NCI-H526 treated with DMSO at 0.1 percent for 48 hours (cell line): ENCODE results near the gene C1orf174.

Experiments
- DNase-seq: peaks from one replicate; lab custom pipeline; 2025; lab: John Stamatoyannopoulos, UW

C1orf174 gene

DNA sequence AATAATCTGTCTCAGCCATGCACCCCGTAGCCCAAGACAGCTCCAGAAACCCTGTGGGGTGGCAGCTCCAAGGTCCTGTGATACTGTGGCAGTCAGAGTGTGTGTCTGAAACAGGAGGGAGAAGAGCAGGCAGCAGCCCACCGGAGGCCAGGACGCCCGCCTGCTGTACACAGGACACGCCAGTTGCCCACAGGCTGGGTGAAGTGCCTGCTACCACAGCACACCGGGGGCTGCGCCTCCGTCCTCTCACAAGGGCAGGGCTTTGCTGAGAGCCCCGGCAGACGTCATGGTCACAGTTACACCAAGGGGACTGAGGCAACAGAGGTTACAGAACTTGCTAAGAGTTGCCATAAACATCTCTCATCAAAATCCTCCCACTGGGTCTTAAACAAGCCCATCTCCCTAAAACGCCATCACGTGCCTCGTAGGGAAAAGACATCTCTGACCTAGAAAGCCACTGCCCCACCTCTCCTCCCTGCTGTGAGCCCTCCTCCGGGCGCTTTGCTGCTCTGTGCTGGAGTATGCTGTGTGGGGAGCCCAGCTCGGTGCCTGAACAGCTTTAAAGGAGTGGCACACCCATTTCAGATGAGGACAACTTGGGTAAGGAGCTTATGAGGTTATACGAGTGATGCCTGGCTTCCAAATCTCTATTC, 5.3 kb downstream of the C1orf174 start:
- no peak for DNase-seq

DNA sequence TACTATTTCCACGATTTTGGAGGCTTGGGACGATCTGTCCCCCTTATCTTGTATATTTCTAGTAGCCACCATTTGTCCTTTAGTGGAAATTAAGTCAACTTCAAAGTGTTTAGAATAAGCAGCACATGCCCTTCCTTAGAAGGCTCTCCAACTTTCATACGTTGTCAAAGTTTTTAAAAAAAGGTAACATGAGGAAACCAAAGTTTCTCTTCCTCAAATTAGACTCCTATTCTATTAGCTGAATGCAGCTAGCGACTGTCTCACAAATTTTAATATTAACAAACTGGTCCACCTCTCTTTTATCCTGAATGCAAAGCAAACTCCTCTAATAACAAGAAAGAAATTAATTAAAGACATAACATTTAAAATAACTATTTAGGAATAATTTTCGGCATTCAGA, 6.9 kb downstream of the C1orf174 start:
- no peak for DNase-seq

DNA sequence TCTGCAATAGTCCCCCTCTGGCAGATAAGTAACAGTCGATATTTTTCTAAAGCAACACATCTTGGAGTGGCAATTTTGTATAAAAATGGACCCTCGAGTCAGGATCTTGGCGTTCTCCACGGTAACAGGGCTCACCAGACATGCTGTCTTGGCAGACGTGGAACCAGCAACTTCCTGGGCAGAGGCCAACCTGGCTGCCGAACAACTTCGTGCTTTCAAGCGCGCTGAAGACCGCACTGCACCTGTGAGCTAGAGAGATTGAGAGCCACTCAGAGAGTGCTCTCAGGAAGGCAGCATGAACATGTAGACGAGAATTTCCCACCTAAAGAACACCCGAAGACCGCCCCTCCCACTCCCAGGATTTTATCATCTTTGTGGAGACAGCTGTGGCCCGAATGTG, 7.3 kb downstream of the C1orf174 start:
- no peak for DNase-seq

DNA sequence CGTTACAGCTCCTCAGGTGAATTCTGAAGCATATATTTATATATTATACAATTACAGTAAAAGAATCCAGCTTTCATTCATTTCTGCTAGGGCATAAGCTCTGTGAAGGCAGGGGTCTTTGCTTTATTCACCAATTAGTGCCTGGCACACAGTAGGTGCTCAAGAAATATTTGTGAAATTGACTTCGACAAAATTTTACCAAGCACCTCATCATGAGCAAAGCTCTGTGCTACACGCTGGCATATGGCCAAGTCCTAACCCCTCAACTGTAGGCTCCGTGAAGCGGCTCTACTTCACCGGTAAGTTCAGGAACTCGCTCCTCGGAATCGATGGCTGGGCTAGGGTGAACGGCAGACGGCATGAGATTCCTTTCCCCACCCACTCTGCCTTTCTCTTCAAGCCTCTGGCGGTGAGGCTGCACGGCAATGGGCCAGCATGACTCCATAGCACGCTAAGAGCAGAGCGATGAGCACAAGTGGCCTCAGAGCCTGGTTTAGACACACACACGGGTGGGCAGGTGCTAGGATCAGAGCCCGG, 8.7 kb downstream of the C1orf174 start:
- DNase-seq = no peak

DNA sequence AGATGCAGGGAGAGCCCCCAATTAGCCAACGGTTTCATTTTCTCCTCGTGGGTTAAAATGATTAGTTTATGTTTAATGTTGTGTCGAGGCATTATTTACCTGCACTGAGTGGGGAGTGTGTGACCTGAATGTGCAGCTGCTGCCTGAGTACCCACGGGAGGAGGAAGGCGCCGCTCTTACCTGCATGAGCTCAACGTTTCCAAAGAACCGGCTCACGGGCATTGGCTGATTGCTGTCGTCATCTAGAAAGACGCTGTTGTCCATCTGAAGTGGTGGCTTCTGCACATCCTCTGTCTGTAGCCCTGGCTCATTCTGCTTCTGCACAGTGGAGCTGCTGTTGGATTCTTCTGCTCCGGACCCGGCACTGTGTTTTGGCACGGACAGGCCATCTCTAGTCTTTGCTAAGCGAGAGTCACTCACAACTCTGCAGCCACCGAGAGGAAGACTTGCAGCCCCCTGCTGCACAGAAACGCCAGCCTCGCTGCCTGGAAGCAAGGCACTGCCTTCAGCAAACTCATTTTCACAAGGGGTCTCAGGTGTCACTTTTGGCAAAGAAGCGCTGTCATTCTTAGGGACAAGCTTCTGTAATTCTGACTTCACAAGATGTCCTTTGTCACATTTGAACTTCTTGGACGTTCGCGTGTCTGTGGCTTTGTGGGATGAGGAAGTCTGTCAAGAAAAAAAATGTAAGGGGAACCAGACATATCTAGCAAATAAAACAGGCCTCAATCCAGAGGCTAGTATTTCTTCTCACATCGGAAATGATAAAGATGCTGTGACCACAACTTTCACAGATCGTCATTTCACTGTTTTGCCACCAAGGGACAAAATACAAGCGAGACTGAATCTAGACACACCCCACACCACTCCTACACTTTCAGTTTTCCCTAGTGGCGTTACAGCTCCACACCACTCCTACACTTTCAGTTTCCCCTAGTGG, 9.4 kb downstream of the C1orf174 start:
- no peak for DNase-seq

DNA sequence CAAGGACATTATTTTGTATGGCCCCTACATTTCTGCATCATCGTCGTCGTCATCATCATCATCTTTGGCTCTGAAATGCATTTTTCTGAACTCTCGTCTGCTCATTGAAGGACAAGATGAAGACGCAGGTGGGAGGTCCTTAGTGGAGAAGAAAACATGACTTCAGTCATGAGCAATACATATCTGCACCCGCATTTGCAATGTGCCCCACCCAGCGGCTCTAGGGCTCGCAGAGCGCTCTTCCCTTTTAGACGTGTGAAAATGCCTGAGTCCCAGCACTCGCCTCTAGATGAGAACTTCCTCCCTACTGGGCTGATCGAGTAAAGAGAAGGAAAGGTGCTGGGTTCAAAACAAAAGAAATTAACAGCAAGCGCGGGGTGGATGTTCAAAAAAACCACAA, 10.1 kb downstream of the C1orf174 start:
- DNase-seq = no peak

DNA sequence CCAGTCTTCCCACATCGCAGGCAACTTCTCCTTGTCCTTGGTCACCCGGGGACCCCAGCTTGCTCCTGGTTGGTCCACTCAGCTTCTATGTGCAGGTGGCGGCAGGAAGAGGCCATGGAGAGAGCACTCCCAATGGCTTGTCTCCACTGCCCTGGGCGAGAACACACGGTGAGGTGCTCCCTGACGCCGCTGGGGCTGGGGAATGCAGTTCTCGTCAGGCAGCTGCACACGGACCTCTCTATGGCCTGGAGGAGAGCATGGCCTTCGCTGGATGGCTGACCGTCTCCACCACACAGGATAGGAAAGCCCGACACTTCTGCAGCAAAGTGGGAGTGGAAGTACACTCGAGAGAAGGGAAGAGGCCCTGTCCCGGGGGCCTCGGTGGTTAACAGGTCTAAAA, 11.8 kb downstream of the C1orf174 start:
- DNase-seq = no peak

DNA sequence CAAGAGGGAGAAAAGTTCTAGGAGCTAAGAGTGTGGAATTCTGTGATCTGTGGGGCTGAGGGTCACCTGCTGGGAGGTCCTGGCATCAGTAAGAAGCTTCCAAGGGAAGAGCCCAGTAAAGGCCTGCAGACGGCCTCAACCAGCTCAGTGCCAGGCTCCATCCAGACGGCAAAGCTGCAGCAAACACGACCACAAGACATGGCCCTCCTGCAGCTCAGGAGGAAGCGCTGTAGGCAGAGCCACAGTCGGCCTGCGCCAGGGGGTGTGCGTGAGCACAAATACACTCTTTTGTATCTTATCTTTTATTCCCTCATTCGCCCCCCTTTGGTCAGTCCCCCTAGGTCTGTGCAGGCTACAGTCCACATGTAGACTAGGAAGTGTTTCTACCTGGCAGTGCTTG, 13.4 kb downstream of the C1orf174 start:
- no peak for DNase-seq

DNA sequence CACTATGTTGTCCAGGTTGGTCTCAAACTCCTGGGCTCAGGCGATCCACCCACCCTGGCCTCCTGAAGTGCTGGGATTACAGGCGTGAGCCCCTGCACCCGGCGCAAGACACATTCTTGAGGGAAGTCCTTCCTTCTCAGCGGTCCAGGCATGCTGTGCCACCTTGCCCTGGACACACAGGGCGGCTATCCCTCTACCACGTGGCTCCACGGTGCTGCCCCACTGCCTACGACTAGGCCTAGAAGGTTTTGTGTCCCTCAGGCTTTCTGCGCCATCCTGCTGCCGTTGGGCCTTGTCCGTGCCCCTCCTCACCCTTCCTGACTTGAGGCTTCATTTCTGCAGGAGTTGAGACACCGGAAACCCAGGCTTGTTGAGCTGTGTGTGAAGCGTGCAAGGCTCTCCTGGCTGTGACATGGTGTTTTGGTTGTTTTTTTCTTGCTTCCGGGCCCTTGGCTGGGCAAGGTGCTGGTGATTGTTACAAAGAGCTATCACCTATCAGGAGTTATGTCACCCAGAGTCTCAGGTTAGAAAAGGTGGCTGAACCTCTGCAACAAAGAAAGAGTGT, 13.9 kb downstream of the C1orf174 start:
- DNase-seq = no peak

DNA sequence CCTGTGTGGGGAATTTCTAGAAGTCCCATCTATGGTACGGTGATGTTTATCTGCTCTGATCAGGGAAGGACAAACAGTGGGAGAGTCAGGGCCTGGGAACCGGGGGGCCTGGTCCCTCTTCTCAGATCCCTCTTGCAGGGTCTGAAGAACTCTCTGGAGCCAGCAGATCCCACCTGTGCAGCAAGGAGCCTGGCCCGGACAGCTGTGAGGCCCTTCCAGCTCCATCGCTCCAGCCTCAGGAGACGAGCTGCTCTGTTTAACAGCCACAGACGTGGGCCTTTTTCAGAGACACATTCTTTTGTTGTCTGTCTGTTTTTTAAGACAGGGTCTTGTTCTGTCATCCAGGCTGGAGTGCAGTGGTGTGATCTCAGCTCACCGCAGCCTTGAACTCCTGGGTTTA, 14.5 kb downstream of the C1orf174 start:
- DNase-seq = no peak

DNA sequence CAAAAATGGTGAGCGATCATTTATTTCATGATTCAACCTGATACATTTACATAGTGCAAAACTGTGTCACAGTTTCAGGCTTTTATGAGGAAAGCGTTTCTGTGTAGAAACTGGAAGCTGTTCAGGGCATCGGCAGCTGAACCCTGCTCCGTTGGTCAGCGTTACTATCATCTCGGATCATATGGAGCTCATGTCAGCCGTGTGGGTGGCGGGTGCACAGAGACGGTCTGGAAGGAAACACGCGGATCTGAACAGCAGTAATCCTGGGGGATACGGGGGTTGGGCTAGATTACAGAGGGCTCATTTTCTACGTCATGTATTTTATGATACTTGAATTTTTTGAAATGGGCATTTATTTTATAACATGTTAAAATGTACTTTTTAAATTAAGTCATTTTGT, 15.1 kb downstream of the C1orf174 start:
- DNase-seq = no peak

DNA sequence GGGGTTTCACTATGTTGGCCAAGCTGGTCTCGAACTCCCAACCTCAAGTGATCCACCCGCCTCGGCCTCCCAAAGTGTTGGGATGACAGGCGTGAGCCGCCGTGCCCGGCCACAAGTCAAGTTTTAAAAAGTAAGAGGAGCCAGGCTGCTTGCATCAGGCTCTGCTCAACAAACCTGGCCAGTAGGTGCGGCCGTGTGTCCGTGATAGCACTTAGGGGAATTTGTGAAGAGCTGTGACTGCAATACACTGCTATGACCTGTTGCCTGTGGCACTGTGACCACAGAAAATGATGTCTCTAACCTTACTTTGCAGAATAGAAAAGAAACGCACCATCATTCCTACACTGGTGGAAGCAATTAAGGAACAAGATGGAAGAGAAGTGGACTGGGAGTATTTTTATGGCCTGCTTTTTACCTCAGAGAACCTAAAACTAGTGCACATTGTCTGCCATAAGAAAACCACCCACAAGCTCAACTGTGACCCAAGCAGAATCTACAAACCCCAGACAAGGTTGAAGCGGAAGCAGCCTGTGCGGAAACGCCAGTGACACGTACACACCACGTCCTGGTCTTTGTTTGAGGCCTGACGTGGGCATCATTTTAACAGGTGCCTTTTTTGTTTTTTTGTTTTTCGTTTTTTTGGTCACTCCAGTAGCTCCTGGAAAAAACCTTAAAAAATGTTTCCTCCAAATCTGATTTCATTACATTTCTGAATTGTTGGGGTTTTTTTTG, 16.7 kb downstream of the C1orf174 start:
- DNase-seq = no peak

DNA sequence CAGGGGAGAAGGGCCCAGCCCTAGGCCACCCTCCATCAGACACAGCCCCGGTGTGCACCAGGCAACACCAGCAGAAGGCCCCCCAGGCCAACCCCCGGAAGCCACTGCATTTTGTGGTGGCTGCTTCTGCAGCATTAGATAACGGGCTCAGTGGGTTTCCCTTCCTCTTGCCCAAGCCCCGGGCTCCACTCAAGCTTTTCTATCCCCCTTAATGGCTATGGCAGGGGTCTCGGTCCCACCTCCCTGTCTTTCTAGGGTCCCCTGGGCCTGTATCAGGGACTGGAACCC, 18.9 kb downstream of the C1orf174 start:
- DNase-seq = no peak

DNA sequence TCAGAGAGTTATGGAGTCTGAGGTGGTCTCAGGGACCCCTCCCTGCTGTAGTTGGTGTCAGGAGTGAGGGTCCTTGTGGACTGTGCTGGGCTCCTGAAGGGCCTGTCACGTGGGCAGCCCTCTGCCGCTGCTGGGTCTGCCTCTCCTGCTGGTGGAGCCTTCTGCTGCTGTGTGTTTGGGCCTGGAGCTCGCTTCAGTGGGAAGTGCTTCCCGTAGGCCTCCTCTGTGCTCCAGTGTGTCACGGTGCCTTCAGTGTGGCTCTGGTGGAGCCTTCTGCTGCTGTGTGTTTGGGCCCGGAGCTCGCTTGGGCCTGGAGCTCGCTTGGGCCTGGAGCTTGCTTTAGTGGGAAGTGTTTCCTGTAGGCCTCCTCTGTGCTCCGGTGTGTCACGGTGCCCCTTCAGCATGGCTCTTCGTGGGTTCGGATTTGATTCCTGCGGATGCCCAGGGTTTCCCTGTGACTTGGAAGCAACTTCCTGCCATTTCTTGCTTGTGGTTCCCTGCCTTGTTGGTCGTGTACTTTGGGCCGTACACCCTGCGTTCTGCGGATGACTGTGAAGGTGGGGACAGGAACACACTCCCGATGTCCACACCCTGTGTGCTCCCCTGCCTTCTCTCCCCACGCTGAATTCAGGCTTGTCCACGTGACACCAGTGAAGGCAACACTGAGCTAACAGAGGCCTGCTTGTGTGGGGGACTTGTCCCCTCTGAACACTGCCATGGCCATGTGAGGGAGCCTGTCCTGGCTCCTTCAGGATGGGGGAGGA, 19.5 kb downstream of the C1orf174 start:
- no peak for DNase-seq

DNA sequence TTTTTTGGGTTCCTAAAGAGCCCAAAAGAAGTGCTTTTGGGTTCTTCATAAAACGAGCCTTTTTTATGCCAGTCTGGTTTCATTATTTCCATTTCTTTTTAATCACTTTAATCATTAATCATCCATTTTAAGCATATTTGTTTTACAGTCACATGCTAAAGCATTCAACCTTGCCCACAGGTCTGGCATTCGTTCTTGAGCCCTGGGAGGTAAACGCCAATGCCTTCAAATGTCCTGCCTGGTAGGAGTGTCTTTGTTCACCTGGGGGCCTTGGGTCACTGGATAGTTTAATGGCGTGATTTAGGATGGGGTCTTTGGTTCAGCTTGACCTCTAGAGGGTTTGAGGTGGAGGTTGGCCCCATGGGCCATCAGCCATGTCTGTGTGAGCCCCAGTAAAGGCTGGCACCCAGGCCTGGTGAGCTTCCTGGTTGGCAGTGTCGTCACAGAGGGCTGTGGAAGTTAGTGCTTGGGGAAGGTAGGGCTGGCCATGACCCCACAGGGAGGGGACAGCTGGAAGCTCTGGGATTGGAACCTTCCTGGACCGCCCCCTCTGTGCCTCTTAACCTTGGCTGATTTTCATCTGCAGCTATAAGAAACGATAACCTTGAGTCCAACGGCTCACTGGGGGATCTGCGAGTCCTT, 20.2 kb downstream of the C1orf174 start:
- DNase-seq = no peak

DNA sequence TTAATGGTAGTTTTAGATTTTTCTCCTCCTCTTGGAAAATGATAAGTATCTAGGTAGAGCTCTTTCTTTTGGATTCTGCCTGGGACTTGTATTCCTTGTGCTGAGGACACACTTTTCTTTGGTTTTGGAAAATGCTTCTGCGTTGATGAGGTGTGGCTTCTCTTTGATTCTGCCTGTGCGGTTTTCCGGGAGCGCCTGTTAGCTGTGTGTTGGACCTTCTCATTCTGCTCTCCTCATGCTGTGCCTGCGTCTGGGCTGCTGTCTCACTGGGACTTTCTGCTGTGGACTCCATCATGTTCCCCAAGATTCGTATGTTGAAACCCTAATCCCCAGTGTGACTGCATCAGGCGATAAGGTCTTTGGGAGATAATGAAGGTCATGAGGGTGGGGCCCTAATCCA, 21.0 kb downstream of the C1orf174 start:
- no peak for DNase-seq

DNA sequence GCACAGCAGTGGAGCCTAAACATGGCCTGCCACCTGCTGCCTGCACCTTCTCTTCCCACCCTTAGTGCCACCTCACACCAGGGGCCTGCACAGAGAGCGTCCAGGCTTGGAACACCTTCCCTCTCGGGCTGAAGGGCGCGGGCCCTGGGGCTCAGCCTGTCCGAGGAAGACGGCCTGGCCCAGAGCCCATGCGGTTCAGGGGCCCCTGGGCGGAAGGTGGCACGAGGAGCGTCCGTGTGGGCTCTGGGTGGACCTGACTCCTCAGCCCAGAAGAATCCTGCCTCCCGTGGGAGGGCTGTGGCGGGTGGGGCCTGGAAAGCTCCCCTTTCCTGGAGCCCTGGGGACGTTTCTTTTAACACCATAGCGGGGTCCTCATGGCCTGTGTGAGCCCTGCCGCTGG, 23.4 kb downstream of the C1orf174 start:
- no peak for DNase-seq

DNA sequence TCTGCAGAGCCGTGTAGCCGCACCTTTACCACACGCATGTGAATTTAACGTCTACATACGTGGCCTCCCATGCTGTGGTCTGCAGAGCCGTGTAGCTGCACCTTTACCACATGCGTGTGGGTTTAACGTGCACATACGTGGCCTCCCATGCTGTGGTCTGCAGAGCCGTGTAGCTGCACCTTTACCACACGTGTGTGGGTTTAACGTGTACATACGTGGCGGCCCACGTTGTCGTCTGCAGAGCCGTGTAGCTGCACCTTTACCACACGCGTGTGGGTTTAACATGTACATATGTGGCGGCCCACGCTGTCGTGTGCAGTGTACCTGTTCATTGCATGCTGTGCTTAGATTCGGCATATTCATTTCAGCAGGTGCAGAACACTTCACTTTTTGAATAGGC, 25.3 kb downstream of the C1orf174 start:
- DNase-seq = no peak

DNA sequence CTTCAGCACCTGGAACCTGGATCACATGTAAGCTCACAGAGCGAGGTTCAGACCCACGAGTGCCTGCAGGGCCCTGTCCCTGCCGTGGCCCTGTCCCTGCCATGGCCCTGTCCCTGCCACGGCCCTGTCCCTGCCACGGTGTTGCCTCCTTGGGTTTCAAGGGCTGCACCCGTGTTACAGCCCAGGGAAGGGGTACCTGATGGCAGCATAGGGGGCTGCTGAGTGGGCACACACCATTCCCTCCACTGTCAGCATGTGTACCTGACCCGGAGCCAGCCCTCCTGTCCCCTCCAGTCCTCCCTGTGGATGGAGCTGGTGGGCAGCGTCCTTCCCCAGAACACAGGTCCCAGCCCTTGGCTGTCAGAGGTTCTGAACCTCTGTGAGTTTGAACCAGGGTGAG, 27.5 kb downstream of the C1orf174 start:
- DNase-seq = no peak

DNA sequence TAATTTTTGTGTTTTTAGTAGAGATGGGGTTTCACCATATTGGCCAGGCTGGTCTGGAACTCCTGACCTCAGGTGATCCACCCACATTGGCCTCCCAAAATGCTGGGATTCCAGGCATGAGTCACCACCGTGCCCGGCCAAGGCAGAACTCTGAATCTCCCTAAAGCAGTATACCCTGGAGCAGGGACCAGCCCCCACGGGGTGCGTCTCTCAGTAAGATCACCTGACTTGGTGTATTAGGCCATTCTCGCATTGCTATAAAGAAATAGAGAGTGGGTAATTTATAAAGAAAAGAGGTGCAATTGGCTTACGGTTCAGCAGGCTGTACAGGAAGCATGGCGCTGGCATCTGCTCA, 28.6 kb downstream of the C1orf174 start:
- no peak for DNase-seq

DNA sequence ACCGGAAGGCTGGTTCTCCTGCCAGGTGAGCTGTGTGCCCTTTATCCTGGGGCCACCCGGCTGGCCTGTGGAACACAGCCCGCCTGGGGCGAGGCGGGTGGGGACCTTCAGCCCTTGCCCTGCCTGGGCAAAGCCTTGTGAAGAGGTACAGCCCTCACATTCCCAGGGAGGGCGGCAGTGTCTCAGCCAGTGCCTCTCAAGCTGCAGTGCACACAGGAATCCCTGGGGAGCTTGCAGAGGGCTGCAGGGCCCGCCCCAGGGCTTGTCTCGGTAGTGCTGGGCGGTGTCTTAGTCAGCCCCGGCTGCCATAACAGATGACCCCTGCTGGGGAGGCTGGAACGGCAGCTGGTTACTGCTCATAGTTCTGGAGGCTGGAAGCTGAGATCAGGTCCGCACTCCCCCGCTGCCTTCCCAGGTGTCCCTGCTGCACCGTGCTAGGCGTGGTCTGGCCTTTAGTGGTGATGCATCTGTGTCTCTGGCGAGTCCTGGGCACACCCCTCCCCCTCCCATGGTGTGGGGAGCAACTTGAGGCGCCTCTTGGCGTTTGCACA, 30.2 kb downstream of the C1orf174 start:
- no peak for DNase-seq
